HCT116 (cell line): Measurements from ENCODE around the gene BZW2.

Experiments used
- CEBPB ChIP-seq: IDR thresholded peaks from 2 replicates; pipeline ENCODE4 v1.6.1; 2012; ENCODE audit warnings: low read depth
- CTCF ChIP-seq, 3 experiments: fragments of 200-600 bp in 1 of 3; sonication (generic) in 1 of 3; IDR thresholded peaks in 2 of 3; conservative IDR thresholded peaks in 1 of 3; 2 replicates each; pipeline ENCODE4 v1.5.1; 2012 to 2017; ENCODE audit warnings: low read depth in 2 of 3, low read length in 2 of 3, antibody characterized with exemption in 1 of 3, borderline replicate concordance in 1 of 3, control low read depth in 1 of 3, mild to moderate bottlenecking in 1 of 3, mixed read lengths in 1 of 3, mixed run types in 1 of 3, moderate library complexity in 1 of 3; ENCODE audit not compliant: insufficient read depth in 1 of 3
- EZH2 ChIP-seq: fragments of 200-600 bp; sonication (generic); IDR thresholded peaks from 2 replicates; pipeline ENCODE4 v1.6.1; 2017; ENCODE audit warnings: antibody characterized with exemption, mixed run types
- EZH2phosphoT487 ChIP-seq: fragments of 200-600 bp; IDR thresholded peaks from 2 replicates; pipeline ENCODE4 v1.6.1; 2018; ENCODE audit warnings: antibody characterized with exemption, borderline replicate concordance
- JUND ChIP-seq: IDR thresholded peaks from 2 replicates; pipeline ENCODE4 v1.6.1; 2012
- POLR2A ChIP-seq: IDR thresholded peaks from 2 replicates; pipeline ENCODE4 v1.7.0; 2011; ENCODE audit warnings: borderline replicate concordance; ENCODE audit not compliant: insufficient read depth, insufficient read length; ENCODE audit errors: extremely low read depth
- POLR2AphosphoS5 ChIP-seq: IDR thresholded peaks from 2 replicates; pipeline ENCODE4 v1.6.1; 2011; ENCODE audit warnings: mild to moderate bottlenecking, low read depth, low read length, moderate library complexity
- SIN3A ChIP-seq: IDR thresholded peaks from 2 replicates; pipeline ENCODE4 v1.6.1; 2012; ENCODE audit warnings: low read depth
- SP1 ChIP-seq: IDR thresholded peaks from 2 replicates; pipeline ENCODE4 v1.6.1; 2012; ENCODE audit warnings: low read depth
- ZFX ChIP-seq: fragments of 450-650 bp; IDR thresholded peaks from 2 replicates; pipeline ENCODE4 v1.6.1; 2017

- no peak for TF ChIP-seq ZFX
- TF ChIP-seq EZH2 = no peak
- TF ChIP-seq POLR2AphosphoS5 = peak; percentile 66
- no peak for TF ChIP-seq CTCF (IDR thresholded peaks at IDR 0.05 in 2 of 3, conservative IDR thresholded peaks at IDR 0.05 in 1 of 3; ENCODE audit: borderline replicate concordance in 1 of 3, insufficient read depth in 1 of 3, low read depth in 2 of 3, low read length in 2 of 3)
- TF ChIP-seq CEBPB = no peak
- no peak for TF ChIP-seq EZH2phosphoT487
- peak; percentile 63; the same call in 1 of the 2 replicates for TF ChIP-seq SP1
- TF ChIP-seq JUND = no peak
- TF ChIP-seq POLR2A = peak; percentile 43
- no peak for TF ChIP-seq SIN3A
Measured at GRCh38 chr7:16753102-16753931, 107.3 kb downstream of the BZW2 start, which contains the start of gene TSPAN13.
